ENCODE data around the gene LMBRD1. TPM values are rescaled to one million over a fixed set of nuclear protein-coding genes. Genes with fewer than 3 reads are reported as not detected.

LMBRD1 gene
- total and polyA plus RNA-seq, 2 donors from 2014 or later = 91.3 to 102 TPM

DNA sequence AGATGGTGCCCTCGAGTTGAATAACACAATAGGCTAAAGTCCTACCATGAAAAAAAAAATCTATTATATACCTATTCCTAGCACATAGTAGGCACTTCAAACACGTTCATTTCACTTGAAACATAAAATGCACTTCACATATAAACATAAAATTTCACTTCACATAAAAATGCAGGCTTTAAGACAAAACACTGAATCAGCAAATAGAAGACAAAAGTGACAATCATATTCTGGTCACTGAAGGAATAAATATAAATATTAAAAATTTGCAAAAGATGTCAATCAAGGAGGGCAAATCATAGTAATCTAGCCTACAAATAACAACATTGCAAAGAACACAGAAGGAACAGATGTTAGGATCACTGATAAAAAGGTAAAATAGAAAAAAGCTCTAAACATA, 153.1 kb downstream of the LMBRD1 start:
- FAIRE-seq (no peak), DNase-seq (no peak)
- Histone ChIP-seq H3K9me3 (ENCODE audit: control insufficient read depth in 2 of 3, insufficient read depth in 1 of 3, low read length in 3 of 3) (no peaks in the 10 kb centered on the region), H3K4me1 (ENCODE audit: control insufficient read depth in 2 of 3, insufficient read depth in 2 of 3, low read depth in 1 of 3, low read length in 3 of 3) (no peaks in the 10 kb centered on the region), H3K27ac (ENCODE audit: low read depth in 2 of 2, low read length in 2 of 2) (no peak overlapping the region), H3K9ac (ENCODE audit: low read length in 3 of 3) (no peak overlapping the region), H3K36me3 (ENCODE audit: control insufficient read depth in 2 of 3, insufficient read depth in 3 of 3, low read length in 3 of 3) (no peaks in the 10 kb centered on the region), H3K27me3 (ENCODE audit: control insufficient read depth, insufficient read depth, low read length) (no peaks in the 10 kb centered on the region), H3K4me3 (ENCODE audit: low read length in 3 of 3) (no peak overlapping the region)
- intact Hi-C loops (cut with DNase I) = no loop called here
- no peak for TF ChIP-seq CTCF (IDR thresholded peaks at IDR 0.05; ENCODE audit: borderline replicate concordance, extremely low read depth, insufficient read depth)

GRCh38 chr6:69632932-69633331, 163.9 kb downstream of the LMBRD1 start:
- intact Hi-C loops (cut with DNase I) = no loop called here
- Histone ChIP-seq H3K4me1 (ENCODE audit: control insufficient read depth in 2 of 3, insufficient read depth in 2 of 3, low read depth in 1 of 3, low read length in 3 of 3) (no peaks in the 10 kb centered on the region), H3K27ac (ENCODE audit: low read depth in 2 of 2, low read length in 2 of 2) (no peak overlapping the region), H3K27me3 (ENCODE audit: control insufficient read depth, insufficient read depth, low read length) (no peaks in the 10 kb centered on the region), H3K9ac (ENCODE audit: low read length in 3 of 3) (no peak overlapping the region), H3K9me3 (ENCODE audit: control insufficient read depth in 2 of 3, insufficient read depth in 1 of 3, low read length in 3 of 3) (no peaks in the 10 kb centered on the region), H3K36me3 (ENCODE audit: control insufficient read depth in 2 of 3, insufficient read depth in 3 of 3, low read length in 3 of 3) (no peaks in the 10 kb centered on the region), H3K4me3 (ENCODE audit: low read length in 3 of 3) (no peak overlapping the region)
- DNase-seq (no peak), FAIRE-seq (no peak)
- no peak for TF ChIP-seq CTCF (IDR thresholded peaks at IDR 0.05; ENCODE audit: borderline replicate concordance, extremely low read depth, insufficient read depth)

- no peak overlapping the region for H3K9ac ChIP-seq (ENCODE audit: low read length in 3 of 3)
- intact Hi-C loops (cut with DNase I) = no loop called here
- no peak for TF ChIP-seq CTCF (IDR thresholded peaks at IDR 0.05; ENCODE audit: borderline replicate concordance, extremely low read depth, insufficient read depth)
- H3K4me3 ChIP-seq (ENCODE audit: low read length in 3 of 3) = no peak overlapping the region
- no peaks in the 10 kb centered on the region for H3K27me3 ChIP-seq (ENCODE audit: control insufficient read depth, insufficient read depth, low read length)
- no peak overlapping the region for H3K27ac ChIP-seq (ENCODE audit: low read depth in 2 of 2, low read length in 2 of 2)
- FAIRE-seq (no peak), DNase-seq (no peak)
- no peaks in the 10 kb centered on the region for H3K9me3 ChIP-seq (ENCODE audit: control insufficient read depth in 2 of 3, insufficient read depth in 1 of 3, low read length in 3 of 3)
- no peaks in the 10 kb centered on the region for H3K4me1 ChIP-seq (ENCODE audit: control insufficient read depth in 2 of 3, insufficient read depth in 2 of 3, low read depth in 1 of 3, low read length in 3 of 3)
- H3K36me3 ChIP-seq (ENCODE audit: control insufficient read depth in 2 of 3, insufficient read depth in 3 of 3, low read length in 3 of 3) = no peaks in the 10 kb centered on the region
Observed at GRCh38 chr6:69631552-69632346, 165.1 kb downstream of the LMBRD1 start.
